ENCODE results near the gene ADAMTSL1.

ADAMTSL1 gene

GRCh38 chr9:18694959-18695668, 221.2 kb downstream of the ADAMTSL1 start:
- Mint-ChIP-seq H3K27ac (no peak overlapping the region), H3K36me3 (ENCODE audit: low read depth) (no peaks in the 10 kb centered on the region), H3K9me3 (no peaks in the 10 kb centered on the region), H3K4me3 (no peak overlapping the region), H3K4me1 (ENCODE audit: low read depth) (no peaks in the 10 kb centered on the region), H3K27me3 (ENCODE audit: low read depth) (no peaks in the 10 kb centered on the region)
- no peak for DNase-seq (ENCODE audit: low spot score)

- Mint-ChIP-seq H3K27me3 (ENCODE audit: low read depth) (no peaks in the 10 kb centered on the region), H3K9me3 (no peaks in the 10 kb centered on the region), H3K27ac (no peak overlapping the region), H3K36me3 (ENCODE audit: low read depth) (no peaks in the 10 kb centered on the region), H3K4me3 (no peak overlapping the region), H3K4me1 (ENCODE audit: low read depth) (no peaks in the 10 kb centered on the region)
- no peak for DNase-seq (ENCODE audit: low spot score)
Observed at GRCh38 chr9:18698992-18699391, 225.0 kb downstream of the ADAMTSL1 start.

- no peak overlapping the region for H3K4me3 Mint-ChIP-seq
- no peaks in the 10 kb centered on the region for H3K4me1 Mint-ChIP-seq (ENCODE audit: low read depth)
- no peak for DNase-seq (ENCODE audit: low spot score)
- H3K36me3 Mint-ChIP-seq (ENCODE audit: low read depth), result no peaks in the 10 kb centered on the region
- no peaks in the 10 kb centered on the region for H3K9me3 Mint-ChIP-seq
- H3K27me3 Mint-ChIP-seq (ENCODE audit: low read depth), result no peaks in the 10 kb centered on the region
- no peak overlapping the region for H3K27ac Mint-ChIP-seq
Observed at GRCh38 chr9:18699764-18700163, 225.8 kb downstream of the ADAMTSL1 start.

GRCh38 chr9:18700714-18701113, 226.8 kb downstream of the ADAMTSL1 start:
- Mint-ChIP-seq H3K4me1 (ENCODE audit: low read depth) (no peaks in the 10 kb centered on the region), H3K27me3 (ENCODE audit: low read depth) (no peaks in the 10 kb centered on the region), H3K27ac (no peak overlapping the region), H3K9me3 (no peaks in the 10 kb centered on the region), H3K36me3 (ENCODE audit: low read depth) (no peaks in the 10 kb centered on the region), H3K4me3 (no peak overlapping the region)
- DNase-seq (ENCODE audit: low spot score), result no peak

GRCh38 chr9:18703151-18703900, 229.4 kb downstream of the ADAMTSL1 start:
- no peaks in the 10 kb centered on the region for H3K27me3 Mint-ChIP-seq (ENCODE audit: low read depth)
- no peaks in the 10 kb centered on the region for H3K4me1 Mint-ChIP-seq (ENCODE audit: low read depth)
- no peak for DNase-seq (ENCODE audit: low spot score)
- no peaks in the 10 kb centered on the region for H3K36me3 Mint-ChIP-seq (ENCODE audit: low read depth)
- H3K9me3 Mint-ChIP-seq, result no peaks in the 10 kb centered on the region
- no peak overlapping the region for H3K4me3 Mint-ChIP-seq
- H3K27ac Mint-ChIP-seq, result no peak overlapping the region

- no peaks in the 10 kb centered on the region for H3K36me3 Mint-ChIP-seq (ENCODE audit: low read depth)
- no peaks in the 10 kb centered on the region for H3K27me3 Mint-ChIP-seq (ENCODE audit: low read depth)
- H3K27ac Mint-ChIP-seq, result no peak overlapping the region
- H3K4me1 Mint-ChIP-seq (ENCODE audit: low read depth), result no peaks in the 10 kb centered on the region
- no peak overlapping the region for H3K4me3 Mint-ChIP-seq
- no peaks in the 10 kb centered on the region for H3K9me3 Mint-ChIP-seq
- DNase-seq (ENCODE audit: low spot score), result no peak
Observed at GRCh38 chr9:18703901-18704379, 230.0 kb downstream of the ADAMTSL1 start.

- no peak overlapping the region for H3K4me3 Mint-ChIP-seq
- DNase-seq (ENCODE audit: low spot score), result no peak
- no peak overlapping the region for H3K27ac Mint-ChIP-seq
- no peaks in the 10 kb centered on the region for H3K9me3 Mint-ChIP-seq
- no peaks in the 10 kb centered on the region for H3K36me3 Mint-ChIP-seq (ENCODE audit: low read depth)
- no peaks in the 10 kb centered on the region for H3K4me1 Mint-ChIP-seq (ENCODE audit: low read depth)
- no peaks in the 10 kb centered on the region for H3K27me3 Mint-ChIP-seq (ENCODE audit: low read depth)
Observed at GRCh38 chr9:18705796-18706392, 231.9 kb downstream of the ADAMTSL1 start.

GRCh38 chr9:18706648-18707047, 232.7 kb downstream of the ADAMTSL1 start:
- Mint-ChIP-seq H3K4me1 (ENCODE audit: low read depth) (no peaks in the 10 kb centered on the region), H3K27ac (no peak overlapping the region), H3K36me3 (ENCODE audit: low read depth) (no peaks in the 10 kb centered on the region), H3K4me3 (no peak overlapping the region), H3K9me3 (no peaks in the 10 kb centered on the region), H3K27me3 (ENCODE audit: low read depth) (no peaks in the 10 kb centered on the region)
- DNase-seq (ENCODE audit: low spot score), result no peak

GRCh38 chr9:18707061-18707461, 233.1 kb downstream of the ADAMTSL1 start:
- Mint-ChIP-seq H3K27ac (no peak overlapping the region), H3K4me3 (no peak overlapping the region), H3K36me3 (ENCODE audit: low read depth) (no peaks in the 10 kb centered on the region), H3K27me3 (ENCODE audit: low read depth) (no peaks in the 10 kb centered on the region), H3K4me1 (ENCODE audit: low read depth) (no peaks in the 10 kb centered on the region), H3K9me3 (no peaks in the 10 kb centered on the region)
- DNase-seq (ENCODE audit: low spot score), result no peak

GRCh38 chr9:18707489-18708205, 233.7 kb downstream of the ADAMTSL1 start:
- Mint-ChIP-seq H3K4me3 (no peak overlapping the region), H3K4me1 (ENCODE audit: low read depth) (no peaks in the 10 kb centered on the region), H3K27ac (no peak overlapping the region), H3K9me3 (no peaks in the 10 kb centered on the region), H3K36me3 (ENCODE audit: low read depth) (no peaks in the 10 kb centered on the region), H3K27me3 (ENCODE audit: low read depth) (no peaks in the 10 kb centered on the region)
- no peak for DNase-seq (ENCODE audit: low spot score)

- Mint-ChIP-seq H3K36me3 (ENCODE audit: low read depth) (no peaks in the 10 kb centered on the region), H3K27ac (no peak overlapping the region), H3K9me3 (no peaks in the 10 kb centered on the region), H3K27me3 (ENCODE audit: low read depth) (no peaks in the 10 kb centered on the region), H3K4me1 (ENCODE audit: low read depth) (no peaks in the 10 kb centered on the region), H3K4me3 (no peak overlapping the region)
- DNase-seq (ENCODE audit: low spot score), result no peak
Observed at GRCh38 chr9:18708429-18708828, 234.5 kb downstream of the ADAMTSL1 start.

- Mint-ChIP-seq H3K36me3 (ENCODE audit: low read depth) (no peaks in the 10 kb centered on the region), H3K4me1 (ENCODE audit: low read depth) (no peaks in the 10 kb centered on the region), H3K9me3 (no peaks in the 10 kb centered on the region), H3K4me3 (no peak overlapping the region), H3K27me3 (ENCODE audit: low read depth) (no peaks in the 10 kb centered on the region), H3K27ac (no peak overlapping the region)
- no peak for DNase-seq (ENCODE audit: low spot score)
Observed at GRCh38 chr9:18710065-18710464, 236.1 kb downstream of the ADAMTSL1 start.

GRCh38 chr9:18717759-18718158, 243.8 kb downstream of the ADAMTSL1 start:
- H3K4me1 Mint-ChIP-seq (ENCODE audit: low read depth), result no peaks in the 10 kb centered on the region

GRCh38 chr9:18718393-18718792, 244.4 kb downstream of the ADAMTSL1 start:
- H3K4me1 Mint-ChIP-seq (ENCODE audit: low read depth), result no peaks in the 10 kb centered on the region
- H3K36me3 Mint-ChIP-seq (ENCODE audit: low read depth), result no peaks in the 10 kb centered on the region
- no peak overlapping the region for H3K4me3 Mint-ChIP-seq
- no peak for DNase-seq (ENCODE audit: low spot score)
- H3K27me3 Mint-ChIP-seq (ENCODE audit: low read depth), result no peaks in the 10 kb centered on the region
- no peak overlapping the region for H3K27ac Mint-ChIP-seq
- H3K9me3 Mint-ChIP-seq, result no peaks in the 10 kb centered on the region

More at GRCh38 chr9:18717759-18718158, 243.8 kb downstream of the ADAMTSL1 start:
- H3K4me3 Mint-ChIP-seq, result no peak overlapping the region
- no peak overlapping the region for H3K27ac Mint-ChIP-seq
- H3K9me3 Mint-ChIP-seq, result no peaks in the 10 kb centered on the region
- DNase-seq (ENCODE audit: low spot score), result no peak
- H3K36me3 Mint-ChIP-seq (ENCODE audit: low read depth), result no peaks in the 10 kb centered on the region
- no peaks in the 10 kb centered on the region for H3K27me3 Mint-ChIP-seq (ENCODE audit: low read depth)
